GM06990 (cell line): ENCODE results near the gene HHIPL1.

Experiments
- DNase-seq: peaks from one replicate; pipeline ENCODE4 v3.0.0-alpha.2; 2011; ENCODE audit not compliant: insufficient read length; ENCODE audit errors: extremely low read depth
- H3K27me3 ChIP-seq: replicated peaks from 2 replicates; pipeline ENCODE4 v1.6.0; 2011; ENCODE audit warnings: low read length; ENCODE audit not compliant: control insufficient read depth, insufficient read depth
- H3K36me3 ChIP-seq: 2 replicates; pipeline ENCODE4 v1.5.1; 2011; ENCODE audit warnings: low read length; ENCODE audit not compliant: control insufficient read depth, insufficient read depth
- H3K4me3 ChIP-seq: replicated peaks from 2 replicates; pipeline ENCODE4 v1.5.1; 2011; ENCODE audit warnings: low read depth, mild to moderate bottlenecking, control low read depth, low read length
- TF ChIP-seq, protein P1 (sequence below): IDR thresholded peaks from 2 replicates; pipeline ENCODE4 v1.5.1; 2011; ENCODE audit warnings: low read length, control low read depth, mild to moderate bottlenecking, inconsistent platforms; ENCODE audit not compliant: insufficient read depth, poor library complexity, severe bottlenecking

HHIPL1 gene

DNA sequence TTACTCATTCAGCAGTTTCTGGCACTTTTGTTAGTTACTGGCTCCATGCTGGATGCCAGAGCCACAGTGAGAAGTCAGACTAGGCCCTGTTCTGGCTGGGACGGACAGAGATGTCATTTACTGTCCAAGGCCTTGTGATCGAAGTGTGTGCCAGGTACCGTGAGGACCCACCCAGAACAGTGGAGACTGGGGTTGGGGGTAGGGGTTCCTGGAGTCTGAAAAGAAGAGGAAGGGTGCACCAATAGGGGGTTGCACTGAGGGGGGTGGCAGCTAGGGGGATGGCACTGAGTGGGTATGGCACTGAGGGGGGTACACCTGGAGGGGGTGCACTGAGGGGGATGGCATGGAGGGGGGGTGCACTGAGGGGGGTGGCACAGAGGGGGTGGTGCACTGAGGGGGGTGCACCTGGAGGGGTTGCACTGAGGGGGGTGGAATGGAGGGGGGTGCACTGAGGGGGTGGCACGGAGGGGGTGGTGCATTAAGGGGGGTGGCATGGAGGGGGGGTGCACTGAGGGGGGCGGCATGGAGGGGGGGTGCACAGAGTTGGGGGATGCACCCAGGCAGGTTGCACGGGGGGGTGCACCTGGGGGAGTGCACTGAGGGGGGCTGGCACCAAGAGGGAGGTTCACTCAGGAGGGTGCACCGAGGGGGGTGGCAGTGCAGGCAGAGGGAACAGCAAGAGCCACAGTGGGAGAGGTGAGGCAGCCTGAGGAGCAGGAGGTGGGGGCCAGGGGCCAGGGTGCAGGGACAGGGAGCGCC is 28.6 kb downstream of the HHIPL1 start:
- DNase-seq: no peak
- Histone ChIP-seq H3K36me3 (no peaks in the 10 kb centered on the region), H3K27me3 (no peaks in the 10 kb centered on the region), H3K4me3 (no peak overlapping the region)
- TF ChIP-seq, protein P1, sequence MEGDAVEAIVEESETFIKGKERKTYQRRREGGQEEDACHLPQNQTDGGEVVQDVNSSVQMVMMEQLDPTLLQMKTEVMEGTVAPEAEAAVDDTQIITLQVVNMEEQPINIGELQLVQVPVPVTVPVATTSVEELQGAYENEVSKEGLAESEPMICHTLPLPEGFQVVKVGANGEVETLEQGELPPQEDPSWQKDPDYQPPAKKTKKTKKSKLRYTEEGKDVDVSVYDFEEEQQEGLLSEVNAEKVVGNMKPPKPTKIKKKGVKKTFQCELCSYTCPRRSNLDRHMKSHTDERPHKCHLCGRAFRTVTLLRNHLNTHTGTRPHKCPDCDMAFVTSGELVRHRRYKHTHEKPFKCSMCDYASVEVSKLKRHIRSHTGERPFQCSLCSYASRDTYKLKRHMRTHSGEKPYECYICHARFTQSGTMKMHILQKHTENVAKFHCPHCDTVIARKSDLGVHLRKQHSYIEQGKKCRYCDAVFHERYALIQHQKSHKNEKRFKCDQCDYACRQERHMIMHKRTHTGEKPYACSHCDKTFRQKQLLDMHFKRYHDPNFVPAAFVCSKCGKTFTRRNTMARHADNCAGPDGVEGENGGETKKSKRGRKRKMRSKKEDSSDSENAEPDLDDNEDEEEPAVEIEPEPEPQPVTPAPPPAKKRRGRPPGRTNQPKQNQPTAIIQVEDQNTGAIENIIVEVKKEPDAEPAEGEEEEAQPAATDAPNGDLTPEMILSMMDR: no peak

DNA sequence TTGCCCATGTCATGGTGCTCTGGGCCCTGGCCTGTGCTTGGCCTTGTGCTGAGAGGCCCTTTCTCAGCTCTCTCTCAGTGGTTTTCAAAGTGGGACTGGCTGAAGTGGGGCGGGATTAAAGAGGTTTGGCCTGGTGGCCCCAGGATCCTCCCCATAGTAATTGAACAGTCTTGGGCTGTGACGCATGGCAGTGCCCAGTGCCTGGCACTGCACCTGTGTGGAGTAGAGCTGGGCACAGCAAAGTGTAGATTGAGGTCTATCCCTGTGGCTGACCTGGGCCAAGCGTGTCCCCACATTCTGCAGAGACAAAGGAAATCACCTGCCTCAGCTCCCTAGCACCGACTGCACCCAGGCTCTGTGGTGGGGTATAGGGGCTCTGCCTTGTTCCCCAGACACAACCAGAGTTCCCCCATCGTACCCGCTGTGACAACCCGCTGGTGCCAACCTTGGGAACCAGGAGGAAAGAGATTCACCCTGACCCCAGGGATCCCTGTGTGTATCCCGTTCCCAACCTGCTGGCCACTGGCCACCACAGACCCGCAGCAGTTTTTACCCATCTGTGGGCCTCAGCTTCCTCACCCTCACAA is 29.2 kb downstream of the HHIPL1 start:
- TF ChIP-seq, protein P1: no peak
- DNase-seq: no peak
- H3K27me3 ChIP-seq: no peaks in the 10 kb centered on the region
- no peak overlapping the region for H3K4me3 ChIP-seq
- no peaks in the 10 kb centered on the region for H3K36me3 ChIP-seq

DNA sequence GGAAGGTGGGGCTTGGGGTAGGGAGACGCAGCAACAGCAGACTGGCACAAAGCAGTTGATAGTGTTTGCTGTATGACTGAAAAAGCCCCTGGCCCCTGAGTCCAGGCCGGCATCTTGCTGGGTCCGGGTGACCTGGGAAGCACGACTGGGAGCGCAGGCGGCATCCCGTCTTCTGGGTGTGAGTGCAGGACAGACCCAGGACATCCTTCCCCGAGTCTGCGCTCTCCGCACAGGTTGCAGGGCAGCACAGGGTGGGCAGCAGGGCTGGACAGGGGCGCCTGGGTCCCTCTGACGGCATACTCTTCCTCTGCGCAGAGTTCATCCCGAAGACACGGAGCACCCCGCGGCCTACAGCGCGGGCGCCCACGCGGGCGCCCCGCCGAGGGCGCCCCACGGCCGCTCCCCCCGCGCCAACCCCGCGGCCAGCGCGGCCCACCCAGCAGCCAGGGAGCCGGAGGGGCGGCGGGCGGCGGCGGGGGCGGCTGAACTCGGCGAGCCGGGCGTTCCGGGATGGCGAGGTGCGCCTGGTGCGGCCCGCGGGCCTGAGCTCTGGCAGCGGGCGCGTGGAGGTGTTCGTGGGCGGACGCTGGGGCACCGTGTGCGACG is 29.9 kb downstream of the HHIPL1 start:
- no peak for DNase-seq
- Histone ChIP-seq H3K4me3 (no peak overlapping the region), H3K36me3 (no peaks in the 10 kb centered on the region), H3K27me3 (no peaks in the 10 kb centered on the region)
- TF ChIP-seq, protein P1: no peak

DNA sequence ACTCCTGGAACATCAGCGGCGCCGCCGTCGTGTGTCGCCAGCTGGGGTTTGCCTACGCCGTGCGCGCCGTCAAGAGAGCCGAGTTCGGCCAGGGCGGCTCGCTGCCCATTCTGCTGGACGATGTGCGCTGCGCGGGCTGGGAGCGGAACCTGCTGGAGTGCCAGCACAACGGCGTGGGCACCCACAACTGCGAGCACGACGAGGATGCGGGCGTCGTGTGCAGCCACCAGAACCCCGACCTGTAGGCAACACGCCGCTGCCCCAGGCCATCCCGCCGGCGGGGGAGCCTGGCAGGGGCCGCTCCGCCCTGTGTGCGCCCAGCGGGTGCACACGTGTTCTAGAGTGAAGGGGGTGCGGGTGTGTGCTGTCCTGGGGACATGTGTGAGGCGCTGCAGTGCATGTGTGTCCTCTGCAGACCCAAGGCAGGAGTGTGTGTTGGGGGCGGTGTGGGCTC is 30.5 kb downstream of the HHIPL1 start:
- TF ChIP-seq, protein P1: no peak
- Histone ChIP-seq H3K4me3 (no peak overlapping the region), H3K36me3 (no peaks in the 10 kb centered on the region), H3K27me3 (no peaks in the 10 kb centered on the region)
- no peak for DNase-seq

DNA sequence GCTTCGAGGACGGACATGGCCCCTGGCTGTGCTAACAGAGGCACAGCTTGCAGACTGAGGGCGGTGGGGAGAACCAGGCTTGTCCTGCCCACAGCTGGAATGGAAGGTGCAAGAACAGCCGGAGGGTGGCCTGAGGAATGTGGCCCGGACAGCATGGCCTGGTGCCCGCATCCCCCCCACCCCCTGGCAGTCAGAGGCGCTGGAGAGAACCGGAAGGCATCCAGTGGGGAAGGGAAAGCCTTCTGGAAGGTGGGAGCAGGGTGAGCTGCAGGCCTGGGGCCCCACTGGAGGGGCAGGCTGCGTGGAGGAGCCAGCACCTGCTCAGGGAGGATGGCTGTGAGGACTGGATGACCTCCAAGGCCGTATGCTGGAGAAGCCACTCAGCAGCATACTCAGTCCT is 31.0 kb downstream of the HHIPL1 start:
- TF ChIP-seq, protein P1: no peak
- DNase-seq: no peak
- Histone ChIP-seq H3K4me3 (no peak overlapping the region), H3K27me3 (no peaks in the 10 kb centered on the region), H3K36me3 (no peaks in the 10 kb centered on the region)
